Psoas muscle (tissue), 8 donors: ENCODE results near the gene KRT34. TPM values are rescaled to one million over a fixed set of nuclear protein-coding genes. Genes with fewer than 3 reads are reported as not detected.
"Not testable (repeated sequence)": the region's sequence is repeated elsewhere in the genome, so short reads cannot be mapped to it uniquely, and the experiment has no call there.

Experiments used
- ATAC-seq, 4 donors: fragments of 200-7000 bp; cut with Tn5 transposase; one replicate each; pipeline ENCODE4 v1.9.1; 2020; ENCODE audit warnings: moderate library complexity in 3 of 4, mild to moderate bottlenecking in 2 of 4
- DNase-seq, 2 donors: peaks; one replicate each; pipeline ENCODE4 v3.0.0-alpha.2; 2020
- H3K27ac ChIP-seq: fragments of 200-600 bp; one replicate; pipeline ENCODE4 v1.8.0; 2022
- H3K27me3 ChIP-seq, 3 donors: fragments of 200-600 bp in 1 of 3; one replicate each; pipeline versions ENCODE4 v1.6.1 to v1.8.0; 2013 to 2022; ENCODE audit warnings: low read length in 2 of 3, mild to moderate bottlenecking in 2 of 3, moderate library complexity in 1 of 3; ENCODE audit not compliant: insufficient read depth in 3 of 3
- H3K36me3 ChIP-seq, 2 donors: fragments of 200-600 bp in 1 of 2; one replicate each; pipeline versions ENCODE4 v1.6.1 to v1.8.0; 2013 to 2022; ENCODE audit warnings: low read depth in 1 of 2, mild to moderate bottlenecking in 1 of 2, moderate library complexity in 1 of 2; ENCODE audit not compliant: insufficient read depth in 1 of 2
- H3K4me1 ChIP-seq: fragments of 200-600 bp; one replicate; pipeline ENCODE4 v1.8.0; 2022
- H3K4me3 ChIP-seq: fragments of 200-600 bp; one replicate; pipeline ENCODE4 v1.8.0; 2022; ENCODE audit warnings: mild to moderate bottlenecking
- H3K9me3 ChIP-seq: fragments of 200-600 bp; one replicate; pipeline ENCODE4 v1.8.0; 2022
- WGBS, 3 donors: extraction: QIAGEN DNeasy Blood & Tissue Kit; methylation state at CpG; one replicate each; pipeline versions ENCODE4 v1.1.6 to v1.1.7; 2013; 5-methylcytosine and 5-hydroxymethylcytosine counted together
- intact Hi-C, 2 donors: fragments of 100-400 bp; cut with DNase I; formaldehyde crosslinking; loops; one replicate each; pipeline versions ENCODE4 v1.11.0 to v1.14.2; 2022
- polyA plus RNA-seq, 3 donors: library from polyadenylated mRNA; stranded (reverse); fragments of 200-250 nt; gene quantifications; one replicate each; pipeline ENCODE4 v1.2.3, GENCODE V29; 2013
- total RNA-seq, 4 donors: library from RNA; stranded (reverse); fragmentation: NEBNext Ultra II Directional in 2 of 4; extraction: Animal tissue kit (Norgen Biotek cat#: 25700) in 2 of 4; gene quantifications; one replicate each; pipeline versions ENCODE4 v1.2.1 to v1.2.4, GENCODE V29; 2021 to 2023
- TF ChIP-seq, protein P1 (sequence below): fragments of 200-600 bp; IDR thresholded peaks from one replicate; pipeline ENCODE4 v1.8.0; 2022; ENCODE audit warnings: antibody characterized with exemption
- donor health status: healthy with polysubstance abuse.
- donor health status: DM: no; HTN: no; CAD: no; lungs with moderate emphysema.
- donor health status: Bipolar disorder and iron deficiency.
- donor health status: healthy.
- donor health status: DM: yes; HTN: yes; CAD: no.
- donor health status: DM: no; HTN: no; CAD: no.
- donor health status: DM: no; HTN: no; CAD: no.
- donor health status: DM: yes; HTN: yes; CAD: no.

The KRT34 gene
- total and polyA plus RNA-seq, 7 donors, result not detected

DNA sequence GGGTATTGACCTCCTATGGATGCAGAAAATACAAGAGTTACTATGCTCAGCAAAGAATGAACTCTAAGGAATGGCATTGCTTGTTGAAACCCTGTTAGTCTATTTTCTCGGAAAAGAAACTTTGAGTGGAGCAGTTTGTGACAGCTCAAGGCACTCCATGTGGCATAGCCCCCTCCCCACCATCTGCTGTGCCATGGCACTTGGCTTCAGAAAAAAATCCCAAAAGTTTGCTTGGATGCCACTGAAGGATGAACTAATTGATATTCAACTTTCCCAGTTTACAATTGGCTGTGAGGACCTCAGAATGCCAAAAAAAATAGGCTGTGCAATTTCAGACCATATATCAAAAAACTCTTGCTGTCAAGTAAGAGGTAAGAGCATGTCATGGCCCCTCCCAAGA is 13.5 kb upstream of the KRT34 start:
- H3K9me3 ChIP-seq, result no peaks in the 10 kb centered on the region
- no peak for ATAC-seq
- 85 to 100% (median 99%) methylated on average over 1 of the region's 1 CpG for WGBS, 3 donors

DNA sequence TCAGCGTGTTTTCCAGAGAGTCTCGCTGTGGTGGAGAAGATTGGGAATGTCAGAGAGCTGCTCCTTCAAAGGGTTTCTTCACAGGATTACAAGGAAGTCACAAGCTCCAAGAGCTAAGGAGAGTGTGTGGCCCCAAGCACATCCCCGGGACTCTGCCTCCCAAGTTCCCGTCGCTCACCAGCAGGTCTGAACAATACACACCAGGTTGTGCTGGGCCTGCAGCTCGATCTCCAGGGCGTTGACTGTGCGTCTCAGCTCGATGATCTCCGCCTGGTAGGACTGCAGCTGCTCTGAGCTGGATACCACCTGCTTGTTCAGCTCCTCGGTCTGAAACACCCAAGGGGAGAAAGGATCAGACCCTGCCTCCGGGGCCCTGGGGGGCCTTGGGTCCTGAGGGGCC is 12.9 kb upstream of the KRT34 start:
- not testable (repeated sequence) for H3K4me3 ChIP-seq

More for the DNA sequence above, 13.5 kb upstream of the KRT34 start:
- intact Hi-C loops, result no loop called here
- Histone ChIP-seq H3K36me3 (no peaks in the 10 kb centered on the region), H3K27me3 (no peaks in the 10 kb centered on the region), H3K27ac (no peak overlapping the region), H3K4me1 (no peaks in the 10 kb centered on the region), H3K4me3 (no peak overlapping the region)
- TF ChIP-seq, protein P1, sequence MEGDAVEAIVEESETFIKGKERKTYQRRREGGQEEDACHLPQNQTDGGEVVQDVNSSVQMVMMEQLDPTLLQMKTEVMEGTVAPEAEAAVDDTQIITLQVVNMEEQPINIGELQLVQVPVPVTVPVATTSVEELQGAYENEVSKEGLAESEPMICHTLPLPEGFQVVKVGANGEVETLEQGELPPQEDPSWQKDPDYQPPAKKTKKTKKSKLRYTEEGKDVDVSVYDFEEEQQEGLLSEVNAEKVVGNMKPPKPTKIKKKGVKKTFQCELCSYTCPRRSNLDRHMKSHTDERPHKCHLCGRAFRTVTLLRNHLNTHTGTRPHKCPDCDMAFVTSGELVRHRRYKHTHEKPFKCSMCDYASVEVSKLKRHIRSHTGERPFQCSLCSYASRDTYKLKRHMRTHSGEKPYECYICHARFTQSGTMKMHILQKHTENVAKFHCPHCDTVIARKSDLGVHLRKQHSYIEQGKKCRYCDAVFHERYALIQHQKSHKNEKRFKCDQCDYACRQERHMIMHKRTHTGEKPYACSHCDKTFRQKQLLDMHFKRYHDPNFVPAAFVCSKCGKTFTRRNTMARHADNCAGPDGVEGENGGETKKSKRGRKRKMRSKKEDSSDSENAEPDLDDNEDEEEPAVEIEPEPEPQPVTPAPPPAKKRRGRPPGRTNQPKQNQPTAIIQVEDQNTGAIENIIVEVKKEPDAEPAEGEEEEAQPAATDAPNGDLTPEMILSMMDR, result no peak
- DNase-seq, result no peak

DNA sequence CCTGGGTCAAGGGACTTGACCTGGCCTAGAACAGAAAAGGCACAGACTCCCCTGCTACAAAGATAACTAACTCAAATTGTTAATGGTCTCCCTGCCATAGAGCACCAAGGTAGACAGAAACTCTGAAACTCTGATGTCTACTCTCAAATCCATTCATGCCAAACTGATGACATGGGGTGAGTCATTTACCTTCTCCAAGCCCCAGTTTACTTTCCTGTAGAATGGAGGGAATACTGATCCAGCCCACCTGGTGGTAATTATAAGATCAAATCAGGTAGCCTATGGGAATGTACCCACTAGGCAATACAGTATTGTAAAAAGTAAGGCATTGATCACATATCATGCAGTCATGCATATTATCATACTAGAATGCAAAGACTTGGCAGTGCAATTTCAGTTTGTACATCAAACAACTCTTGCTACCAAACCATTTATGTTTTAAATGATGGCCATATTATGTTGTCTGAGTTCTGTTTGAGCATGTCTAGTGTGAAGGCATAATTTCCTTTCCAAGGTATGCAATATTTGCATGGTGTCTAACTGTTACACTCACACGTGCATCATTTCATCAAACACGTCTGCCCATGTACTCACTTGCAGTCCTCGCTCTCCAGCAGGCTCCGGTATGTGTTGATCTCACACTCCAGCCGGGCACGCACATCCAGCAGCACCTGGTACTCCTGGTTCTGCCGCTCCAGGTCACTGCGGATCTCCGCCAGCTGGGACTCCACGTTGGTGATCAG is 12.3 kb upstream of the KRT34 start:
- H3K27ac ChIP-seq, result no peak overlapping the region
- WGBS, 3 donors, result 76 to 79% (median 78%) methylated on average over 10 of the region's 10 CpGs
- no peak for ATAC-seq
- no peak overlapping the region for H3K4me3 ChIP-seq
- H3K36me3 ChIP-seq, result no peaks in the 10 kb centered on the region
- TF ChIP-seq, protein P1, result no peak
- intact Hi-C loops, result no loop called here
- no peaks in the 10 kb centered on the region for H3K4me1 ChIP-seq
- no peaks in the 10 kb centered on the region for H3K27me3 ChIP-seq
- no peak for DNase-seq
- H3K9me3 ChIP-seq, result no peaks in the 10 kb centered on the region

More for the DNA sequence above, 12.9 kb upstream of the KRT34 start:
- H3K27ac ChIP-seq, intact Hi-C loops, ATAC-seq, H3K4me1 ChIP-seq, H3K36me3 ChIP-seq, H3K9me3 ChIP-seq, DNase-seq, H3K27me3 ChIP-seq: not testable (repeated sequence)
- 73 to 79% (median 76%) methylated on average over 11 to 12 of the region's 12 CpGs for whole genome bisulfite sequencing, 3 donors

DNA sequence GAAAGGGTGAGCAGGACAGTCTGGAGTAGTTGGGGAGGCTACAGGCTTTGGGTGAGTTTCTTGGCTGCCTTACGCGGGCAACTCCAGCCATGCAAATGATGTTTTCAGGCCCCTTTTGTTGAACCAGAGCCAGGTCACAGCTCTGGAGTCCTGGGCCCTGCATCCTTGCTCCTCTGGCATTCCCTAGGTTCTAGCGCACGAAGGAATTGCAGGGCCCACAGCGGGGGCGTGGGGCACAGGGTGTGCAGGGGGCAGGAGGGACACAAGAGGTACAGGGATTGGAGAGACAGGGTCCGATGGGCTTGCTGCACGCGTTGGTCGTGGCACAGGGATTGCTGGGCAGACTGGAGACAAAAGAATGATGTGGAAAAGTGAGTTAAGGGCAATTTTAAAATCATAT is 11.7 kb upstream of the KRT34 start:
- WGBS, 3 donors, result 74 to 89% (median 81%) methylated on average over 10 of the region's 10 CpGs
- H3K9me3 ChIP-seq, result no peaks in the 10 kb centered on the region
- no peak for DNase-seq
- H3K4me3 ChIP-seq, result no peak overlapping the region
- intact Hi-C loops, result no loop called here
- H3K4me1 ChIP-seq, result no peaks in the 10 kb centered on the region
- no peaks in the 10 kb centered on the region for H3K27me3 ChIP-seq
- no peak for ATAC-seq
- TF ChIP-seq, protein P1, result no peak
- no peaks in the 10 kb centered on the region for H3K36me3 ChIP-seq
- no peak overlapping the region for H3K27ac ChIP-seq

- Histone ChIP-seq H3K27ac (no peak overlapping the region), H3K9me3 (no peaks in the 10 kb centered on the region), H3K27me3 (no peaks in the 10 kb centered on the region), H3K36me3 (no peaks in the 10 kb centered on the region), H3K4me3 (no peak overlapping the region), H3K4me1 (no peaks in the 10 kb centered on the region)
- TF ChIP-seq, protein P1, result no peak
- WGBS, 3 donors, result 54 to 65% (median 57%) methylated on average over 5 of the region's 5 CpGs
- intact Hi-C loops, result no loop called here
- ATAC-seq (no peak), DNase-seq (no peak)
These were observed 11.2 kb upstream of the KRT34 start for GRCh38 chr17:41393294-41393693.
